Measurements from ENCODE around the gene RBM14. TPM values are rescaled to one million over a fixed set of nuclear protein-coding genes. Genes with fewer than 3 reads are reported as not detected.

RBM14 gene
- total and polyA plus RNA-seq, 9 of the 15 experiments (the other 6 are each of a cell fraction or from before 2014, with no cell fraction given), result 5.5 to 131 (median 42.6) TPM

DNA sequence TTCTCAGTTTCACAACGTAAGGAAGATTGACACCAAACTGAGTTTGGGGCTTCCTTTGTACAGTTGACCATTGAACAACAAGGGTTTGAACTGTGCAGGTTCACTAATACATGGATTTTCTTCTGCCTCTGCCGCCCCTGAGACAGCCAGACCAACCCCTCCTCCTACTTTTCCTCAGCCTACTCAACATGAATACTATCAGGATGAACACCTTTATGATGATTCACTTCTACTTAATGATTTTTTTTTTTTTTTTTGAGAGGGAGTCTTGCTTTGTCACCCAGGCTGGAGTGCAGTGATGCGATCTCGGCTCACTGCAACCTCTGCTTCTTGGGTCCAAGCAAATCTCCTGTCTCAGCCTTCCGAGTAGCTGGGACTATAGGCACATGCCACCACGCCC is 36.7 kb downstream of the RBM14 start (continued):
- TF ChIP-seq ZSCAN32 (CRISPR knock-in tag; IDR thresholded peaks at IDR 0.05) (no peak), HNRNPUL1 (IDR thresholded peaks at IDR 0.05; ENCODE audit: low read length) (no peak), DACH1 (IDR thresholded peaks at IDR 0.05; ENCODE audit: partially characterized antibody) (peak; percentile 37), NCOR1 (IDR thresholded peaks at IDR 0.05) (0 out of 2 replicates have a peak, but pooled peaks have one; percentile 47), CTBP1 (IDR thresholded peaks at IDR 0.05; ENCODE audit: borderline replicate concordance) (no peak), JUND (IDR thresholded peaks at IDR 0.05; ENCODE audit: borderline replicate concordance, low read depth, low read length) (no peak), JUND (tag; IDR thresholded peaks at IDR 0.05; ENCODE audit: borderline replicate concordance, low read depth, low read length) (peak; percentile 23; the same call in 1 of the 3 replicates), NELFE (IDR thresholded peaks at IDR 0.05; ENCODE audit: insufficient read depth, insufficient read length) (no peak), ETS2 (tag; IDR thresholded peaks at IDR 0.05; ENCODE audit: borderline replicate concordance, poor library complexity, severe bottlenecking) (no peak), ZNF316 (IDR thresholded peaks at IDR 0.05) (peak; percentile 77), SMARCE1 (IDR thresholded peaks at IDR 0.05) (peak; percentile 75; the same call in 1 of the 2 replicates), CBFA2T3 (IDR thresholded peaks at IDR 0.05) (peak; percentile 84), ZNF668 (CRISPR knock-in tag; IDR thresholded peaks at IDR 0.05) (no peak), ZNF41 (CRISPR knock-in tag; conservative IDR thresholded peaks at IDR 0.05) (no peak), NFE2 (IDR thresholded peaks at IDR 0.05; ENCODE audit: low read depth) (peak; percentile 29; the same call in 1 of the 2 replicates), SAFB (IDR thresholded peaks at IDR 0.05; ENCODE audit: borderline replicate concordance, low read depth, low read length) (no peak), CBX5 (IDR thresholded peaks at IDR 0.05; ENCODE audit: borderline replicate concordance, low read depth) (no peak)
- TF ChIP-seq, protein P1, sequence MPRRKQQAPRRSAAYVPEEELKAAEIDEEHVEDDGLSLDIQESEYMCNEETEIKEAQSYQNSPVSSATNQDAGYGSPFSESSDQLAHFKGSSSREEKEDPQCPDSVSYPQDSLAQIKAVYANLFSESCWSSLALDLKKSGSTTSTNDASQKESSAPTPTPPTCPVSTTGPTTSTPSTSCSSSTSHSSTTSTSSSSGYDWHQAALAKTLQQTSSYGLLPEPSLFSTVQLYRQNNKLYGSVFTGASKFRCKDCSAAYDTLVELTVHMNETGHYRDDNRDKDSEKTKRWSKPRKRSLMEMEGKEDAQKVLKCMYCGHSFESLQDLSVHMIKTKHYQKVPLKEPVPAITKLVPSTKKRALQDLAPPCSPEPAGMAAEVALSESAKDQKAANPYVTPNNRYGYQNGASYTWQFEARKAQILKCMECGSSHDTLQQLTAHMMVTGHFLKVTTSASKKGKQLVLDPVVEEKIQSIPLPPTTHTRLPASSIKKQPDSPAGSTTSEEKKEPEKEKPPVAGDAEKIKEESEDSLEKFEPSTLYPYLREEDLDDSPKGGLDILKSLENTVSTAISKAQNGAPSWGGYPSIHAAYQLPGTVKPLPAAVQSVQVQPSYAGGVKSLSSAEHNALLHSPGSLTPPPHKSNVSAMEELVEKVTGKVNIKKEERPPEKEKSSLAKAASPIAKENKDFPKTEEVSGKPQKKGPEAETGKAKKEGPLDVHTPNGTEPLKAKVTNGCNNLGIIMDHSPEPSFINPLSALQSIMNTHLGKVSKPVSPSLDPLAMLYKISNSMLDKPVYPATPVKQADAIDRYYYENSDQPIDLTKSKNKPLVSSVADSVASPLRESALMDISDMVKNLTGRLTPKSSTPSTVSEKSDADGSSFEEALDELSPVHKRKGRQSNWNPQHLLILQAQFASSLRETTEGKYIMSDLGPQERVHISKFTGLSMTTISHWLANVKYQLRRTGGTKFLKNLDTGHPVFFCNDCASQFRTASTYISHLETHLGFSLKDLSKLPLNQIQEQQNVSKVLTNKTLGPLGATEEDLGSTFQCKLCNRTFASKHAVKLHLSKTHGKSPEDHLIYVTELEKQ (CRISPR knock-in tag; IDR thresholded peaks at IDR 0.05), result no peak
- TF ChIP-seq, protein P2, sequence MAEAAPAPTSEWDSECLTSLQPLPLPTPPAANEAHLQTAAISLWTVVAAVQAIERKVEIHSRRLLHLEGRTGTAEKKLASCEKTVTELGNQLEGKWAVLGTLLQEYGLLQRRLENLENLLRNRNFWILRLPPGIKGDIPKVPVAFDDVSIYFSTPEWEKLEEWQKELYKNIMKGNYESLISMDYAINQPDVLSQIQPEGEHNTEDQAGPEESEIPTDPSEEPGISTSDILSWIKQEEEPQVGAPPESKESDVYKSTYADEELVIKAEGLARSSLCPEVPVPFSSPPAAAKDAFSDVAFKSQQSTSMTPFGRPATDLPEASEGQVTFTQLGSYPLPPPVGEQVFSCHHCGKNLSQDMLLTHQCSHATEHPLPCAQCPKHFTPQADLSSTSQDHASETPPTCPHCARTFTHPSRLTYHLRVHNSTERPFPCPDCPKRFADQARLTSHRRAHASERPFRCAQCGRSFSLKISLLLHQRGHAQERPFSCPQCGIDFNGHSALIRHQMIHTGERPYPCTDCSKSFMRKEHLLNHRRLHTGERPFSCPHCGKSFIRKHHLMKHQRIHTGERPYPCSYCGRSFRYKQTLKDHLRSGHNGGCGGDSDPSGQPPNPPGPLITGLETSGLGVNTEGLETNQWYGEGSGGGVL (CRISPR knock-in tag; IDR thresholded peaks at IDR 0.05), result no peak
- TF ChIP-seq, protein P3, sequence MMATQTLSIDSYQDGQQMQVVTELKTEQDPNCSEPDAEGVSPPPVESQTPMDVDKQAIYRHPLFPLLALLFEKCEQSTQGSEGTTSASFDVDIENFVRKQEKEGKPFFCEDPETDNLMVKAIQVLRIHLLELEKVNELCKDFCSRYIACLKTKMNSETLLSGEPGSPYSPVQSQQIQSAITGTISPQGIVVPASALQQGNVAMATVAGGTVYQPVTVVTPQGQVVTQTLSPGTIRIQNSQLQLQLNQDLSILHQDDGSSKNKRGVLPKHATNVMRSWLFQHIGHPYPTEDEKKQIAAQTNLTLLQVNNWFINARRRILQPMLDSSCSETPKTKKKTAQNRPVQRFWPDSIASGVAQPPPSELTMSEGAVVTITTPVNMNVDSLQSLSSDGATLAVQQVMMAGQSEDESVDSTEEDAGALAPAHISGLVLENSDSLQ (IDR thresholded peaks at IDR 0.05), result peak; percentile 35

Measured in K562 (cell line).